GM20000 (cell line): ENCODE measurements around the gene E2F1.

Experiments
- DNase-seq: peaks from one replicate; pipeline ENCODE4 v3.0.0; 2012; ENCODE audit warnings: low spot score
- TF ChIP-seq, protein P1 (sequence below): IDR thresholded peaks from 2 replicates; pipeline ENCODE4 v1.5.1; 2012; ENCODE audit warnings: mild to moderate bottlenecking, control low read depth; ENCODE audit errors: extremely low read depth, missing control alignments

The E2F1 gene

DNA sequence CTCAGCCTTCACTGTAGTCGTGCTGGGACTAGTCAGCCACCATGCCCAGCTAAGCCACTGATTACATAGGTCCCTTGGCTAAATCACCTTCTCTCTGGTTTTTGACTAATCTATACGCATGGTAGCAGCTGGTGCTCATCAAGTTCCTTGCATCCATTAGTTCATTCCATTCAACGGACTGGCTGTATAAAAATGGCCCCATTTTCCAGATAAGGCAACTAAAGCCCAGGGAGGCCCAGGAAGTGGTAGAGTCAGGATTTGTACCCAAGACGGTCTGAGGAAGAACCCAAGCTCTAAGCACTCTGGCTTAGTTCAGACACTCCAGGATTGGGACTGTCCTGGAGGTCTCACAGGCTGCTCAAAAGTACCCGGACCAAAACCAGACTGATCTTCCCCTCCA lies 4.9 kb downstream of the E2F1 start:
- TF ChIP-seq, protein P1, sequence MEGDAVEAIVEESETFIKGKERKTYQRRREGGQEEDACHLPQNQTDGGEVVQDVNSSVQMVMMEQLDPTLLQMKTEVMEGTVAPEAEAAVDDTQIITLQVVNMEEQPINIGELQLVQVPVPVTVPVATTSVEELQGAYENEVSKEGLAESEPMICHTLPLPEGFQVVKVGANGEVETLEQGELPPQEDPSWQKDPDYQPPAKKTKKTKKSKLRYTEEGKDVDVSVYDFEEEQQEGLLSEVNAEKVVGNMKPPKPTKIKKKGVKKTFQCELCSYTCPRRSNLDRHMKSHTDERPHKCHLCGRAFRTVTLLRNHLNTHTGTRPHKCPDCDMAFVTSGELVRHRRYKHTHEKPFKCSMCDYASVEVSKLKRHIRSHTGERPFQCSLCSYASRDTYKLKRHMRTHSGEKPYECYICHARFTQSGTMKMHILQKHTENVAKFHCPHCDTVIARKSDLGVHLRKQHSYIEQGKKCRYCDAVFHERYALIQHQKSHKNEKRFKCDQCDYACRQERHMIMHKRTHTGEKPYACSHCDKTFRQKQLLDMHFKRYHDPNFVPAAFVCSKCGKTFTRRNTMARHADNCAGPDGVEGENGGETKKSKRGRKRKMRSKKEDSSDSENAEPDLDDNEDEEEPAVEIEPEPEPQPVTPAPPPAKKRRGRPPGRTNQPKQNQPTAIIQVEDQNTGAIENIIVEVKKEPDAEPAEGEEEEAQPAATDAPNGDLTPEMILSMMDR: no peak

DNA sequence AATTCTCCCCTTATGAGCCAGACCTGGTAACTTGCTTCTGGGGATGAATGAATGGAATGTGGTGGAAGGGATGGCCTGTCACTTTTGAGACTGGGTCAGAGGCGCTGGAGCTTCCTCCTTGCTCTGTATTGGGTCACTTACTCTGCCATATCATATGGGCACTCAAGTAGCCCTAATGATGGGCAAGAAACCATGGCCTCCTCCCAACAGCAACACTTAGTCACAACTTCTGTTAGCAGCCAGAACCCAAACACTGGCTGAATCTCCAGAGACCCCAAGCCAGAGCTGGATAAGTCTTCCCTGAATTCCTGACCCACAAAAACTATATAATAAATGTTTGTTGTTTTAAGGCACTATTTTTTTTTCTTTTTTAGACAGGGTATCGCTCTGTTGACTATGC lies 5.5 kb downstream of the E2F1 start:
- TF ChIP-seq, protein P1: no peak
- no peak for DNase-seq

More for the DNA sequence above, 4.9 kb downstream of the E2F1 start:
- no peak for DNase-seq

- DNase-seq: peak; percentile 82
Observed at GRCh38 chr20:33679758-33680485, 6.3 kb downstream of the E2F1 start.

GRCh38 chr20:33677991-33678702 lies 8.0 kb downstream of the E2F1 start:
- TF ChIP-seq, protein P1: no peak
- DNase-seq: no peak

More at GRCh38 chr20:33679758-33680485, 6.3 kb downstream of the E2F1 start:
- TF ChIP-seq, protein P1: no peak

- DNase-seq: no peak
Observed at GRCh38 chr20:33676652-33677645, 9.2 kb downstream of the E2F1 start.

DNA sequence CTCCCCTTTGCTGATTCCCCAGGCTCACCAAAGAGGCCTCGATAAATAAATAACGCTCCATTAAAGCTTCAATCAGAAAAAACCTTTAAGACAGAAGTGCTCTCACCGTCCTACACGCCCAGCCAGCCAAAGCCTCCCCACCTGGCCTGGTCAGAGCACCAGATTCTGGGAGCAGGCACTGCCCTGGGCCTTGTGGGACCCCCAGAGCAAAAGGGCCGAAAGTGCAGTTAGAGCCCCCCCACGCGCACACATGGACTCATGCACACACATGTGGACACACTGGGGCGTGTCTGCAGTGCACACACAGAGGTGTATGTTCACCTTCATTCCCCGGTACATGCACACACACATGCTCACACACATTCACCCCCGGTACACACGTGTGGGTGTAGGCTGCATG lies 10.1 kb downstream of the E2F1 start:
- TF ChIP-seq, protein P1: no peak
- DNase-seq: no peak

More at GRCh38 chr20:33676652-33677645, 9.2 kb downstream of the E2F1 start:
- TF ChIP-seq, protein P1: no peak
